ENCODE measurements around the gene ABL2.

The ABL2 gene

GRCh38 chr1:179229214-179230140 lies at the start of gene ABL2:
TSS of gene ABL2 (minus strand) at chr1:179229677. CDS start at chr1:179229397, 280 bp downstream.
- TF ChIP-seq GATA2 (IDR thresholded peaks at IDR 0.05; ENCODE audit: low read depth, low read length) = no peak
- no peak for TF ChIP-seq GATA3 (IDR thresholded peaks at IDR 0.05; ENCODE audit: low read depth, low read length)

- TF ChIP-seq GATA3 (IDR thresholded peaks at IDR 0.05; ENCODE audit: low read depth, low read length) = no peak
- no peak for TF ChIP-seq GATA2 (IDR thresholded peaks at IDR 0.05; ENCODE audit: low read depth, low read length)
Measured at GRCh38 chr1:179278920-179279319, 49.4 kb upstream of the ABL2 start.

- TF ChIP-seq GATA2 (IDR thresholded peaks at IDR 0.05; ENCODE audit: low read depth, low read length) (no peak), GATA3 (IDR thresholded peaks at IDR 0.05; ENCODE audit: low read depth, low read length) (no peak)
Measured at GRCh38 chr1:179269071-179269470, 39.6 kb upstream of the ABL2 start.

GRCh38 chr1:179264507-179264906 lies 35.0 kb upstream of the ABL2 start:
- no peak for TF ChIP-seq GATA2 (IDR thresholded peaks at IDR 0.05; ENCODE audit: low read depth, low read length)
- TF ChIP-seq GATA3 (IDR thresholded peaks at IDR 0.05; ENCODE audit: low read depth, low read length) = no peak

- TF ChIP-seq GATA3 (IDR thresholded peaks at IDR 0.05; ENCODE audit: low read depth, low read length) (no peak), GATA2 (IDR thresholded peaks at IDR 0.05; ENCODE audit: low read depth, low read length) (no peak)
Measured at GRCh38 chr1:179263121-179263520, 33.6 kb upstream of the ABL2 start.

- TF ChIP-seq GATA2 (IDR thresholded peaks at IDR 0.05; ENCODE audit: low read depth, low read length) (no peak), GATA3 (IDR thresholded peaks at IDR 0.05; ENCODE audit: low read depth, low read length) (no peak)
Measured at GRCh38 chr1:179262183-179262582, 32.7 kb upstream of the ABL2 start.

GRCh38 chr1:179253286-179253972 lies 24.0 kb upstream of the ABL2 start:
- TF ChIP-seq GATA2 (IDR thresholded peaks at IDR 0.05; ENCODE audit: low read depth, low read length) (no peak), GATA3 (IDR thresholded peaks at IDR 0.05; ENCODE audit: low read depth, low read length) (no peak)

GRCh38 chr1:179252606-179253005 lies 23.1 kb upstream of the ABL2 start:
- TF ChIP-seq GATA3 (IDR thresholded peaks at IDR 0.05; ENCODE audit: low read depth, low read length) (no peak), GATA2 (IDR thresholded peaks at IDR 0.05; ENCODE audit: low read depth, low read length) (no peak)

GRCh38 chr1:179251675-179252074 lies 22.2 kb upstream of the ABL2 start:
- TF ChIP-seq GATA3 (IDR thresholded peaks at IDR 0.05; ENCODE audit: low read depth, low read length) (no peak), GATA2 (IDR thresholded peaks at IDR 0.05; ENCODE audit: low read depth, low read length) (no peak)

GRCh38 chr1:179247923-179248322 lies 18.4 kb upstream of the ABL2 start:
- no peak for TF ChIP-seq GATA2 (IDR thresholded peaks at IDR 0.05; ENCODE audit: low read depth, low read length)

- TF ChIP-seq GATA3 (IDR thresholded peaks at IDR 0.05; ENCODE audit: low read depth, low read length) = no peak
- TF ChIP-seq GATA2 (IDR thresholded peaks at IDR 0.05; ENCODE audit: low read depth, low read length) = no peak
Measured at GRCh38 chr1:179241530-179242097, 12.1 kb upstream of the ABL2 start.

GRCh38 chr1:179237222-179237621 lies 7.7 kb upstream of the ABL2 start:
- TF ChIP-seq GATA3 (IDR thresholded peaks at IDR 0.05; ENCODE audit: low read depth, low read length) (no peak), GATA2 (IDR thresholded peaks at IDR 0.05; ENCODE audit: low read depth, low read length) (no peak)

GRCh38 chr1:179234863-179235262 lies 5.4 kb upstream of the ABL2 start:
- TF ChIP-seq GATA3 (IDR thresholded peaks at IDR 0.05; ENCODE audit: low read depth, low read length) (no peak), GATA2 (IDR thresholded peaks at IDR 0.05; ENCODE audit: low read depth, low read length) (no peak)

GRCh38 chr1:179231923-179232322 lies 2.4 kb upstream of the ABL2 start:
- TF ChIP-seq GATA2 (IDR thresholded peaks at IDR 0.05; ENCODE audit: low read depth, low read length) (no peak), GATA3 (IDR thresholded peaks at IDR 0.05; ENCODE audit: low read depth, low read length) (no peak)

Data from SH-SY5Y (cell line).